ENCODE data around the gene ASIP.
A peak's percentile ranks its signal among the peaks of the same experiment; 100 is the strongest.
"Not testable (repeated sequence)": the region's sequence is repeated elsewhere in the genome, so short reads cannot be mapped to it uniquely, and the experiment has no call there.

Gene ASIP

GRCh38 chr20:34290471-34290870, 49.2 kb downstream of the ASIP start:
- DNase-seq = no peak

- DNase-seq = no peak
These were observed 51.3 kb downstream of the ASIP start for GRCh38 chr20:34292496-34292895.

GRCh38 chr20:34293119-34293518, 51.9 kb downstream of the ASIP start:
- DNase-seq = no peak

GRCh38 chr20:34293589-34293988, 52.4 kb downstream of the ASIP start:
- no peak for DNase-seq

GRCh38 chr20:34294563-34294962, 53.3 kb downstream of the ASIP start:
- DNase-seq = no peak

- no peak for DNase-seq
These were observed 54.1 kb downstream of the ASIP start for GRCh38 chr20:34295284-34295683.

- DNase-seq = no peak
These were observed 55.2 kb downstream of the ASIP start for GRCh38 chr20:34296468-34296867.

- not testable (repeated sequence) for DNase-seq
These were observed 57.1 kb downstream of the ASIP start for GRCh38 chr20:34298294-34298784.

- no peak for DNase-seq
These were observed 58.5 kb downstream of the ASIP start for GRCh38 chr20:34299556-34300255.

- DNase-seq = no peak
These were observed 59.1 kb downstream of the ASIP start for GRCh38 chr20:34300256-34300806.

GRCh38 chr20:34300809-34301586, 59.8 kb downstream of the ASIP start:
- DNase-seq = no peak

- no peak for DNase-seq
These were observed 60.5 kb downstream of the ASIP start for GRCh38 chr20:34301587-34302311.

- no peak for DNase-seq
These were observed 61.1 kb downstream of the ASIP start for GRCh38 chr20:34302312-34302722.

- DNase-seq = peak; percentile 96
These were observed 61.7 kb downstream of the ASIP start, which contains the start of gene AHCY for GRCh38 chr20:34302723-34303533. AHCY (minus strand) TSS chr20:34303355; CDS start chr20:34303270, 85 bp downstream.

- DNase-seq = no peak
These were observed 64.4 kb downstream of the ASIP start for GRCh38 chr20:34305333-34306230.

GRCh38 chr20:34309691-34310090, 68.5 kb downstream of the ASIP start:
- DNase-seq = no peak

- no peak for DNase-seq
These were observed 69.4 kb downstream of the ASIP start for GRCh38 chr20:34310481-34311117.

- peak; percentile 51 for DNase-seq
These were observed 70.1 kb downstream of the ASIP start for GRCh38 chr20:34311118-34312023.

GRCh38 chr20:34312024-34312460, 70.8 kb downstream of the ASIP start:
- DNase-seq = no peak

Data from left hindlimb (tissue), 1 donor.